TTC549 (cell line): Measurements from ENCODE around the gene AK9.
A peak's percentile ranks its signal among the peaks of the same experiment; 100 is the strongest.
"Not testable (repeated sequence)": the region's sequence is repeated elsewhere in the genome, so short reads cannot be mapped to it uniquely, and the experiment has no call there.

Experiments used
- FAIRE-seq: peaks from 2 replicates; lab custom pipeline; 2012; peaks lifted over from hg19 to GRCh38; lab: Jason Lieb, UNC

AK9 gene

DNA sequence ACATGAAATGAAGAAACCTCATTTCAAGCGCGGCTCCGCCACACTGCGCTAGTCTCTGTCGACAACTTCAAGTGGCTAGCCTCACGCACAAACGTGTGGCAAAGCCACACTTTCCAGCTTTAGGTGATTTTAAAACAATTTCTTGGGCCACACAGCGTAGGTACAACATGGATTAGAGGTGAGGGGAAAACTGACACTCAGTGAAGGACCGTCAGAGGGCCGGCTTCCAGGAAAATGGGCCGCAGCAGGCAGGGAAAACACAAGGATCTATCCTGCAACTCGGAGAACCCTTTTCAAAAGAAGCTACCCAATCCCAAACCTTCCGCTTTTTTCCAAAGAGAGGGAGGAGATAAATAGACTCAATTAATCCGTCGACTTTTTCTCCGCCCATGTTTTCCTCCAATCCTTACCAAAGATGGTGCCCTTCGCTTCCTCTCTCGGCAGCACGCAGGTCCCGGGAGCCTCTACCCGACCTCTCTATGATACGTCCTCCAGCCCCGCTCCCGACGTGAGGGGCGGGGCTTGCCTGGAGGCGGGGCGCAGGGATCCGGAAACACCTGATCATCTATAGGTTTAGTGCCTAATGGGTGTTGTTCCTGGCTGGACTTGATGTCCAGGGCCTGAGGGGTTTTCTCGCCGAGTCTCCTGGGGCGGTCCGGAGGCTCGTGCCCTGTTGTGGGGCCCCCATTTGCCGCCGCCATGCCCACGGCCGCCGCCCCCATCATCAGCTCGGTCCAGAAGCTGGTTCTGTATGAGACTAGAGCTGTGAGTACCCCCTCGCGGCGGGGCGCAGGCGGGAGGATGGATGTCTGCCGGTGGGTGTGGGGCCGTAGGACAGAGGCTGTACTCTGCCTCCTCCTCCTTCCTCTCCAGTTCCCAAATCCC is at the start of gene AK9, which contains the start of gene FIG4:
Gene AK9 (minus strand): TSS at position 466 of the 885 bp plus-strand sequence. CDS start 15,457 bp downstream, outside the sequence.
Gene FIG4 (plus strand): TSS at position 560 of the 885 bp plus-strand sequence. CDS start 140 bp downstream, at position 700.
- FAIRE-seq, result peak; percentile 88

DNA sequence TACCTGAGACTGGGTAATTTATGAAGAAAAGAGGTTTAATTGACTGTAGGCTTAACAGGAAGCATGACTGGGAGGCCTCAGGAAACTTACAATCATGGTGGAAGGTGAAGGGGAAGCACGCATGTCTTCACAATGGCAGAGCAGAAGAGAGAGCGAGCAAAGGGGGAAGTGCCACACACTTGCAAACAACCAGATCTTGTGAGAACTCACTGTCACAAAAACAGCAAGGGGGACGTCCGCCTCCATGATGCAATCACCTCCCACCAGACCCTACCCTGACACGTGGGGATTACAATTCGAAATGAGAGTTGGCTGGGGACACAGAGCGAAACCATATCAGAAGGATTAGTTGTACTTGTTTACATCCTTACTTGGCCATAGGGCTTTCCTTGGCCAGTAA is 49.8 kb upstream of the AK9 start:
- FAIRE-seq, result no peak

DNA sequence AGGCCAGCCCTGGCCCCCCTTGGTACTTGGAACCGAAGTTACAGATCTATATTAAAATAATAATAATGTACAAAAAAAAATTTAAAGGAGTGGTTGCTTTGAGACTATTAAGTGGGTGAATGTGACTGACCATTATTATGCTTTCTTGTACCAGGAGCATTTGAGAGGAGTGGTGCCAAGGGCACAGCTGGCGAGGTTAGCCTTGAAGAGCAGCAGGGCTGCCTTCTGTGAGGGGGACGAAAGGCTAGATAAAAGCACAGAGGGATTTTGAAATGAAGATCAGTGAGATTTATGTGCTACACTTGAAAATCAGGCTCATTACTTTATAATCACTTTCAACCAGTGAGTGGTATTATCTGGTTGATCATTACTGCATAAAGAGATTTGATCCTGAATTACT is 48.7 kb upstream of the AK9 start:
- no peak for FAIRE-seq

DNA sequence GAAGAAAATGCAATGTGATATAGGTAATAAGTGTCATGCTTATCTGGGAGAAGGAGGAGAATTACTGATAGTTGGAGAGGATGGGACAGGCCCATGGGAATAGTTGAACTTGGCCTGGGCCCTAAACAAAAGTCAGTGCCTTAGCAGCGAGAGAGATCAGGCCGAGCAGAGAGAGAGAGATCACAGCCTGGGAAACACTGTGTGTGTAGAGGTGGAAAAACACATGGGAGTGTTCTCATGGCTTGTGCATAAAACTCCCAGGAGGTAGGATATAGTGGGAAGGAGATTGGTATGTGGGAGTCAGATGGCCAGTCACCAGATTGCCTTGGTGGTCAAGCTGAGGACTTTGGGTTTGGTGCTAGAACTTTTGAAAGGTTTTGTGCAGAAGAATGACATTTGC is 47.7 kb upstream of the AK9 start:
- FAIRE-seq, result no peak

DNA sequence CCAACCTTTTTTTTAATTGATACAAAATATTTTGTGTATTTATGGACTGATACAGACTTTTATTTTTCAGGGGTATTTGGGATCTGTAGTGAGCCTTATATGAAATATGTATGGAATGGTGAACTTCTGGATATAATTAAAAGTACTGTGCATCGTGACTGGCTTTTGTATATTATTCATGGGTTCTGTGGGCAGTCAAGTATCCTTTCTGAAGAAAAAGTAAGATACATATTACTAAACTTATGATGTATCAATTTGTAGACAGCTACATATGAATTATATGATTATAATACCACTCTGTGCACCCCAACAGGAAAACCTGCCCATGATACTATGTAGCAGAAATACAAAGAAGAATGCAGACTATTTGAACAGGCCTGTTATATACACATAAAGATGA is 47.3 kb upstream of the AK9 start:
- no peak for FAIRE-seq

DNA sequence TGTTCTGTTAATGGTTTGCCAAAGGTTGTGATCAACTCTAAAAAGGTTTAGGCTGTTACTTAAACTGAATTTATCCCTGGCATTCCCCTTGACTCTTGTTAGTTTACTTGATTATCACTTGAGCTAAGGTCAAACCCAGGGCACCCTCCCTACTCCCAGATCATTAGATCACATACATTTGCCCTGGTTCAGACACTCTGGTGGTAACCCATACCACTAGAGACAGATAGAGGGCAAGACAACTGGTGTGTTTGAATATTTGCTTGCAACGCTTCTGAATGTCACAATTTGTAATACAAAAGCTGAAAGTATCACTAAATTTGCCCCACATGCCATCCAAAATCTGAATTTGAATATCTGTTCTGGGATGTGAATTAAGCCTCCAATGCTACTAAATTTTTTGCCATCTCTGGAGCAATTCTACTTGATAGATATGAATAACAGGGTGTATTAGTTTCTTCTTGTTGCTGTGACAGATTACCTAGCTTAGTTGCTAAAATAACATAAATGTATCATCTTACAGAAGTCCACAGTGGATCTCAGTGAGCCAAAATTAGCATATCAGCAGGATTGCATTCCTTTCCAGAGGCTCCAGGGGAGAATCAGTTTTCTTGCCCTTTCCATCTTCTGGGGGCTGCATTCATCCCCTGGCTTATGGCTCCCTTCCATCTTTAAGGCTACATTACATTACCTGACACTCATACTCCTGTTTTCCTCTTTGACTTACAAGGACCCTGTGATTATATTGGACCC is 45.4 kb upstream of the AK9 start:
- no peak for FAIRE-seq

DNA sequence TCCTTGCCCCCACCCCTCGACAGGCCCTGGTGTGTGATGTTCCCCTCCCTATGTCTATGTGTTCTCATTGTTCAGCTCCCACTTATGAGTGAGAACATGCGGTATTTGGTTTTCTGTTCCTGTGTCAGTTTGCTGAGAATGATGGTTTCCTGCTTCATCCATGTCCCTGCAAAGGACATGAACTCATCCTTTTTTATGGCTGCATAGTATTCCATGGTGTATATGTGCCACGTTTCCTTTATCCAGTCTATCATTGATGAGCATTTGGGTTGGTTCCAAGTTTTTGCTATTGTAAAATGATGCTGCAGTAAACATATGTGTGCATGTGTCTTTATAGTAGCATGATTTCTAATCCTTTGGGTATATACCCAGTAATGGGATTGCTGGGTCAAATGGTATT is 34.2 kb upstream of the AK9 start:
- FAIRE-seq, result not testable (repeated sequence)

DNA sequence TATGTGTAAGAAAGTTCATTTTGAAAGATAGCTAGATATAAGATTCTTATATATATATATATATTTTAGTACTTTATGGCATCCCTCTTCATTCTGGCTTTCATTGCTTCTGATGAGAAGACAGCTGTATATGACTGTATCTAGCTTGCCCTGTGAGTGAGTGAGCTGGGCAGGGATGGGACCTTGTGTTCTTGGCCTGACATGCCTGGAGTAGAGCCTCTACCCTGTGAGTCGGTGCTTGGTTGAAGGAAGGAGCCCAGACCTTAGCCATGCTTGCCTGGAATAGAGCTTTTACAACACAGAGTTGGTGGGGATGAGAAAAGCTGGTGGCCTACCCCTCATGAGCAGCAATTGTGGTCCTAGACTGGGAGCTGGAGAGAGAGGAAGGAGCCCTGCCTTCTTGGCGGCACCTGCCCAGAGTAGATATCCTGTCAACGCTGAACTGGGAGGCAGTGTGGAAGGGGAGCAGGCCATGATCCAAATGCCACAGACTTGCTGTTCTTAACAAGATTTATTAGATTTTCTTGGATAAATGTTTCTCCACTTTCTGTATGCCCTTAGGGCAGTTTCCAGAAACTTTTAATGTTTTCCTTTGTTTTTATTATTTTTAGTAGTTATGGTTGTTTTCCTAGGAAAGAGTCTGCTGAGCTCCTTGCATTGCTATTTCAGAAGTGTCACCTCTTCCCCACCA is 31.7 kb upstream of the AK9 start:
- no peak for FAIRE-seq

DNA sequence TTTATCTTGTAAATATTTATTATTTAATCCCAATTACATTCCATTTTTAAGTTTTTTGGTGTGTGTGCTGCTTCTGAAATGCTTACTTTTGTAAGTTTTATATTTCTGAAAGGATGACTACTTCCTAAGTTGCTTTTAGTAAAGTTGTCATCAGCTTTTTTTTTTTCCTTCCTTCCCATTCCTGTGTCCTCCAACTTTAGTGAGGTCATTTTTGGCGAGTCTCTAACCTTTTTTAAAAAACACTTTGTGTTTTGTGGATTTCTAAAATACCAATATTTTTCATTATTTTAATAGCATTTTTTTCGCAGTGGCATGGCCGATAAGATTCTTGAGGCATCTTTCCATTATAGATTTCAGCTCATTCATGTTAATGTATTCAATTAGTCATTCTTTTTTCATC is 31.0 kb upstream of the AK9 start:
- no peak for FAIRE-seq

DNA sequence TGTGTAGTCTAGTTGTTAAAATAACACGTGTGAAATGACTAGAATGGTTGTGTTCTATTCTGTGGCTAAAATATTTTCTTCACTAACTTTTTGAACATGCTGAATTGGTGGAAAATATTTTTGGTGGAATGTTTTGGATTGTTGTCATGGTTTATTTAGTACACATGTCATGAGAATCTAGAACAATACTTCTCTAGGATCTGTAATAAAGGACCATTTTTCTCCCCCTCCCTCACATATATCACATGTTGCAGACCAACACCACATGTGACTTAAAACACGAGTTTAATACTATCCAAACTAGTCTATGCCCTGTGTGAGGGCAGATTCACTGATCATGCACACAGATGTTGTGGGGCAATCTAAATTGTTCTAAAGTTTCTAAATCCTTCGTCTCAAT is 29.3 kb upstream of the AK9 start:
- no peak for FAIRE-seq

DNA sequence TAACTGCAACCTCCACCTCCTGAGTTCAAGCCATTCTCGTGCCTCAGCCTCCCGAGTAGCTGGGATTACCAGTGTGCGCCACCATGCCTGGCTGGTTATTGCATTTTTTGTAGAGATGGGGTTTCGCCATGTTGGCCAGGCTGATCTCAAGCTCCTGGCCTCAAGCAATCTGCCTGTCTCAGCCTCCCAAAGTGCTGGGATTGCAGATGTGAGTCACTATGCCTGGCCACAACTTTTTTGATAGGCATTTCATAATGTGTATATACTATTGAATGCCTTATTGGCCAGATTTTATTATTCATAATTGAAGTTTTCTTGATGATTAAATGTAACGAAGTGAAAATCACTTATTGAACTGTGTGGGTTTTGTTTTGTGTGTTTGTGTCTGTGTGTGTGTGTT is 28.0 kb upstream of the AK9 start:
- no peak for FAIRE-seq

DNA sequence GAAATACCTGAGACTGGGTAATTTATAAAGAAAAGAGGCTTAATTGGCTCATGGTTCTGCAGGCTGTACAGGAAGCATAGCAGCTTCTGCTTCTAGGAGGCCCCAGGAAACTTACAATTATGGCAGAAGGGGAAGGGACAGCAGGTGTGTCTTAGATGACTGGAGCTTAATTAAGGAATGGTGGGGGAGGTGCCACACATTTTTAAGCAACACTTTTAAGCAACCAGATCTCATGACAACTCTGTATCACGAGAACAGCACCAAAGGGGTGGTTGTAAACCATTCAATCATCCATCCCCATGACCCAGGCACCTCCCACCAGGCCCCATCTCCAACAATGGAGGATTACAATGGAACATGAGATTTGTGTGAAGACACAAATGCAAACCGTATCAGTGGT is 27.0 kb upstream of the AK9 start:
- FAIRE-seq, result no peak

DNA sequence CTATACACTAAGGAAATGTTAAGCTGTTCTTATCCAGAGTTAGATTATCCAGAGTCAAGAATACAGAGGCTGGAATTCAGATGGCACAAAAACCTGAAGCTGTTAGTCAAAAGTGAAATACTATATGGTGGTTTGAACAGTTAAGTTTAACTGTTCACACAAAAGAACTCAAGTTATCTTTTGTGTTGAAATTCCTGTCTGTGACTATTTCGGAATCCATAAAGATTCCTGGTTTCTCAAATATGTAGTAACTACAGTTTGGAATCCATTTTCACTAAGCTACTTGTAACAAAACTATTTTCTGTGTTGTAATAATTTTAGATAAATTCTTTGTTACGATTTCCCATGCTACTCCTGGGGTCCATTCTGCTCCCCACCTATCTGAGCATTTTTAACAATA is 24.6 kb upstream of the AK9 start:
- no peak for FAIRE-seq

DNA sequence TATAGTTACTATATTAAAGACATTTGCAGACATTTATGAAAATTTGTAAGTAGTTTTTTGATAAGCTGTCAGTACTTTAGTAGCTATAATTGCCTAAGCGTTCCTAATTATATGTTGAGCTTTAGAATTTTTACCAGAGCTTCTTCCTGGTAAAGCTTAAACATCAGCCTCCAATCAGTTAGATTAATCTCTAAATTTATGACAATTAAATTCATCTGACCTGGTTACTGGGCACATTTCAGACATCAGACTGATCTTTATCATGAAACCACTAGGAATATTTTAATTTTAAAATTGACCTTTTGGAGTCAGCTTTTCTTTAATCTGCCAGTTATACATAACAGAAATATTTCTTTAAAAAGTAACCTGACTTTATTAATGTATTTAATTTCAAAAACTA is 23.6 kb upstream of the AK9 start:
- FAIRE-seq, result no peak

DNA sequence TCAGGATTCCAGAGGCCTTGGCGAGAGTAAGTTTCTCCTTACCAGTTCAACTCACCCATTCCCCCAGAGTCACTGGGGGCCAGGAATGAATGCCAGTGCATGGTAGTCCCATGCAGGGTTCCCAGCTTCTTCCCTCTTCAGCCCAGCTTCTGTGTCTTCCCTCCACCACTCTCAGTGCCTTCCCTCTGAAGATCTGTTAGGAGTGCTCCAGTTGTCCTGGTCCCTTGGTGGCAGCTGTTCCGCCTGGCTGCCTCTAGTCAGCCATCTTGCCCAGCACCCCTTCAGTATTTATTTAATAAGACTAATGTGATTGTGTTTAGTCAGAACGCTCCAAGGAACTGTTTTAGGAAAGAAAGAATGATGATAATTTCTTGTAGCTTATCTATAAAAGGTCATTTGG is 23.2 kb upstream of the AK9 start:
- no peak for FAIRE-seq

DNA sequence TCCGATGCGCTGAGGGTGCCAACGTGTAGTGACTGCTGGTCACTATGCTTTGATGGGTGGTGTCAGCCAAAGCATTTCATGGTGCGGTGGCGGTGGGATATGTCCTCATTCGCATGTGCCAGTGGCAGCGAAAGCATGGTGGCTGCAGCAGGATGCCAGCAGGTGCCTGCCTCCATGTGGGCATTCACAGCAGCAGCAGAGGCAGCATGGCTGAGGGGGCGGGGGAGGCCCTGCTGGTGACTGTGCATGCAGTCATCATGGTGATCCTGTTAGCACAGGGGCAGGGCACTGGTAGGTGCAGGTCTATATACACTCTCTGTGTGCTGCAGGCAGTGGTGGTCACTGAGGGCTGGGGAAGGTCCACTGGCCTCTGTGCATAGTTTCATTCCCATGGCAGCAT is 22.1 kb upstream of the AK9 start:
- no peak for FAIRE-seq

DNA sequence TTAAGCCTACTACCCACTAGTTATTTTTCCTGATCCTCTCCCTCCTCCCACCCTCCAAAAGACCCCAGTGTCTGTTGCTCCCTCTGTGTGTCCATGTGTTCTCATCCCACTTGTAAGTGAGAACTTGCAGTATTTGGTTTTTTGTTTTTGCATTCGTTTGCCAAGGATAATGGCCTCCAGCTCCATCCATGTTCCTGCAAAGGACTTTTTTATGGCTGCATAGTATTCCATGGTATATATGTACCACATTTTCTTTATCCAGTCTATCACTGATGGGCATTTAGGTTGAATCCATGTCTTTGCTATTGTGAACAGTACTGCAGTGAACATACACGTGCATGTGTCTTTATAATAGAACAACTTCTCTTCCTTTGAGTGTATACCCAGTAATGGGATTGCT is 17.1 kb upstream of the AK9 start:
- FAIRE-seq, result not testable (repeated sequence)

DNA sequence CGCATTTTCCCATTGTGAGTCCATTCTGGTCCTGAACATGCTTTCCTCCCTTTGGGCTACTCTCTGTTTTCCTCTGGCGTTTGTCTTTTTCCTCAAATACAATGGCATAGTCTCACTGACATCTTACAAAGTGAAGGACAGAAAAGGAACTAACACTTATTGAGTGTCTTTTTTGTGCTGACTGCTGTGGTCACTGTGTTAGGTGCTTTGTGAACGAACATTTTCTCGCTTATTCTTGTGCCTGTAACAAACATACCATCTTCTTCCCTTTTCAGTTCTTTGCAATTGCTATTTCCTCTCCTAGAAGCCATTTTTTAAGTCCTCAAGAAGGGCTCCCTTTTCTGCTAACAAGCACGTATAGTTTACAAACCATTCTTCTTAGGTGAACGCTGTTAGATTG is 15.5 kb upstream of the AK9 start:
- no peak for FAIRE-seq

DNA sequence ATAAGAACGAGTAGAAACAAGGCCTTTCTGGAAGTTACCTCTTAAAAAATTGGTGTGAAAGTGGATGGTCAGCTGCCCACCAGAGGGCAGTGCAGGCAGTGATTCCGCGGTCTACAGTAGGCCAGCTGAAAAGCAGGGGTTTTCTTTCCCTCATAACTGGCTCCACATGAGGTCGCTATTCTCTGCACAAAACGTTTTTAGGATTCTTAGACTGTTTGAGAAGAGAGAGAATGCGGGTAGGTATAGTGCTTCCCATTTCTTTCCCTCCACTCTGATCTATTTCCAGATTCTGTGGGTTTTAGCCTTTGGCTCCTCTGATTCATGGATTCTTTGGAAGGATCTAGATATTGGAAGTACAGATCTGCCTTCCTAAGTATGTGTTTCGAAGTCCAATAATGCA is 14.3 kb upstream of the AK9 start:
- FAIRE-seq, result peak; percentile 96

DNA sequence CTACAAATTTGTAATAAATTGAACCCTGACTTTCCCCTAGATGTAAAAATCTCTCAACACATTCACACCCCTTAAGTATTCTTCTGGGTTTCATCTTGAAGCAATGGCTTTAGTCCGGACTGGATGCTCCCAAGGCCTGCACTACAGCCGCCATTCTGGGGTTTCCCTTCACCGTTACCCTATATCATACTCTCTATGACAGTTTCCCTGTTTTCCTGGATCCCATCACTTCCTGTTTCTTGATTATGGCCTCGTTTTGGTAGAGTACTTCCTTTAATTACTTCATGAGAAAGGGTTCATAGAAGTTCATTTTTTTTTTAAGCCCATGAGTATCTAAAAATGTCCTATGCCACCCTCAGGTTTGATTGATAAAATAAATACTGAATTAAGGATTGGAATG is 11.8 kb upstream of the AK9 start:
- no peak for FAIRE-seq

DNA sequence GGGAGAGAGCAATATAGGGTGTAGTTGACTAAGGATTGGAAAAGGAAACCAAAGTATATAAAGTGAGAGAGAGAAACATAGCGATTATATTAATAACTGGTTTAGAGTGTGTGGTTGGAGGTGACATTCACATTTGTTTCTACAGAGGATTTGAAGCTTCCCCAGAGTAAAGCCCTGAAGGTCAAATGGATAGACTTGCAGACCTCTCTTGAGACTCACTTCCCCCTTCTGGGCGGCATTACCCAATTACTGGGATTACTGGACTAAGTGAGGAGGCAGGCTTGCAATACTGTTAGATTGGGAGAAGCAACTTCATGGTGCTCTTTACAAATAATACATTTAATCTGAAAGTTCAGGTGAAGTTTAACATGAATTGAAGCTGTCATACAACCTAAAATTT is 10.8 kb upstream of the AK9 start:
- FAIRE-seq, result no peak

DNA sequence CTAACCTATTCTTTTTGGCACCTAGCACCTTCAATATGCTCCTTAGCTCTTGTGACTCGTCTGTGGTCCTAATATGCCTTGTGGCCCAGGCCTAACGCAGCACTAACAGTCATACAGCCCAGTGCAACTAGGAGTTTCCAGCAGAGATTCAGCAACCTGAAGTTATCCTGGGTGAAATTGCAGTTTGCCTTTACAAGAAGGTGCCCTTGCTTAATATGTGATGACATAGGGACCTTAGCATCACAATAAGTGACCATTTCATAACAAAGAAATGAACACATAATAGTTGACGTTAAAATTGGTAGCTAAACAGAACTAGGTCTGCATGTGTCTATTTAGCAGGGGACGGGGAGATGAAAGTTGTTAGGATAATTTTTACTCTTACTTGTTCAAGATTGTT is 10.2 kb upstream of the AK9 start:
- FAIRE-seq, result no peak

DNA sequence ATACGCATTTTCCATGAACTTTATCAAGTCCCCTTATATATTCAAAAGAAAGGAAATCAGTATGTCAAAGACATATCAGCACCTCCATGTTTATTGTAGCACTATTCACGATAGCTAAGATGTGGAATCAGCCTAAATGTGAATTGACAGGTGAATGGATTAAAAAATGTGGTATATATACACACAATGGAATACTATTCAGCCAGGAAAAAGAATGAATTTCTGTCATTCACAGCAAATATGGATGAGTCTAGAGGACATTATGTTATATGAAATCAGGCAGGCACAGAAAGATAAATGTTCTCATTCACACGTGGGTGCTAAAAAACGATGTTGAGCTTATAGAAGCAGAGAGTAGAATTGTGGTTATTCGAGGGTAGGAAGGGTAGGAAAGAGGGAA is 5.4 kb upstream of the AK9 start:
- FAIRE-seq, result no peak
